GM21576 (cell line): ENCODE measurements around the gene CS.
A peak's percentile ranks its signal among the peaks of the same experiment; 100 is the strongest.

ENCODE experiments used
- ATAC-seq: cut with Tn5 transposase; IDR thresholded peaks from one replicate; pipeline ENCODE4 v1.9.1; 2021; ENCODE audit warnings: mild to moderate bottlenecking, moderate library complexity; ENCODE audit not compliant: unreplicated experiment

Gene CS

GRCh38 chr12:56221757-56222530 is 78.2 kb downstream of the CS start, which contains the start of gene RNF41:
Gene RNF41, minus strand, starts transcription at chr12:56221922. Its CDS starts 7,875 bp downstream, at chr12:56214047.
- peak; percentile 76 for ATAC-seq
